Common myeloid progenitor, CD34-positive (primary cell): ENCODE results near the gene HDHD3.

Source experiments
- CTCF ChIA-PET: fragments of 350-600 bp; sonication (Branson Sonifier 250); formaldehyde crosslinking; loops from one replicate; lab custom pipeline; 2021; ENCODE audit warnings: antibody characterized with exemption; lab: Charles Lee
- POLR2A ChIA-PET: fragments of 350-600 bp; sonication (Branson Sonifier 250); formaldehyde crosslinking; loops from one replicate; lab custom pipeline; 2021; ENCODE audit warnings: antibody characterized with exemption; lab: Charles Lee
- DNase-seq, 3 donors: peaks; one replicate each; pipeline versions ENCODE4 v3.0.0 to v3.0.0-alpha.2; 2013
- H3K27ac ChIP-seq, 2 experiments: 1 replicate in 1 of 2; 2 replicates in 1 of 2; pipeline ENCODE4 v1.7.0; 2013; ENCODE audit warnings: inconsistent platforms in 2 of 2, low read length in 2 of 2, mild to moderate bottlenecking in 2 of 2, low read depth in 1 of 2, moderate library complexity in 1 of 2; ENCODE audit not compliant: severe bottlenecking in 2 of 2, insufficient read depth in 1 of 2, poor library complexity in 1 of 2
- H3K27me3 ChIP-seq, 5 experiments: replicated peaks in 2 of 5; 1 replicate in 3 of 5; 2 replicates in 2 of 5; pipeline versions ENCODE4 v1.6.1 to v1.7.0; 2013; ENCODE audit warnings: low read length in 4 of 5, mild to moderate bottlenecking in 2 of 5, moderate library complexity in 2 of 5, inconsistent platforms in 1 of 5; ENCODE audit not compliant: insufficient read depth in 5 of 5, control insufficient read depth in 4 of 5
- H3K36me3 ChIP-seq, 4 experiments: 1 replicate in 2 of 4; 2 replicates in 2 of 4; pipeline versions ENCODE4 v1.6.1 to v1.7.0; 2013; ENCODE audit warnings: low read length in 3 of 4, control low read depth in 1 of 4, mild to moderate bottlenecking in 1 of 4; ENCODE audit not compliant: control insufficient read depth in 4 of 4, insufficient read depth in 4 of 4
- H3K4me1 ChIP-seq, 4 experiments: 1 replicate in 3 of 4; 2 replicates in 1 of 4; pipeline versions ENCODE4 v1.6.1 to v1.7.1; 2013; ENCODE audit warnings: low read length in 3 of 4, mild to moderate bottlenecking in 3 of 4, control low read depth in 1 of 4, inconsistent platforms in 1 of 4, moderate library complexity in 1 of 4; ENCODE audit not compliant: control insufficient read depth in 4 of 4, insufficient read depth in 4 of 4; ENCODE audit errors: control extremely low read depth in 1 of 4
- H3K4me3 ChIP-seq, 7 experiments: 1 replicate in 4 of 7; 2 replicates in 3 of 7; pipeline versions ENCODE4 v1.5.1 to v1.7.0; 2013; ENCODE audit warnings: mild to moderate bottlenecking in 7 of 7, low read length in 6 of 7, moderate library complexity in 6 of 7, inconsistent platforms in 2 of 7, low read depth in 2 of 7, control low read depth in 1 of 7; ENCODE audit not compliant: insufficient read depth in 4 of 7, control insufficient read depth in 1 of 7; ENCODE audit errors: extremely low read depth in 1 of 7
- H3K9me3 ChIP-seq, 5 experiments: 1 replicate in 4 of 5; 2 replicates in 1 of 5; pipeline versions ENCODE4 v1.6.1 to v1.7.1; 2013; ENCODE audit warnings: low read length in 4 of 5, mild to moderate bottlenecking in 2 of 5, inconsistent platforms in 1 of 5, low read depth in 1 of 5, moderate library complexity in 1 of 5; ENCODE audit not compliant: control insufficient read depth in 4 of 5, insufficient read depth in 2 of 5; ENCODE audit errors: control extremely low read depth in 1 of 5
- WGBS: methylation state at CpG from one replicate; pipeline ENCODE4 v1.1.5; 2013; ENCODE audit not compliant: insufficient coverage; 5-methylcytosine and 5-hydroxymethylcytosine counted together

Gene HDHD3

DNA sequence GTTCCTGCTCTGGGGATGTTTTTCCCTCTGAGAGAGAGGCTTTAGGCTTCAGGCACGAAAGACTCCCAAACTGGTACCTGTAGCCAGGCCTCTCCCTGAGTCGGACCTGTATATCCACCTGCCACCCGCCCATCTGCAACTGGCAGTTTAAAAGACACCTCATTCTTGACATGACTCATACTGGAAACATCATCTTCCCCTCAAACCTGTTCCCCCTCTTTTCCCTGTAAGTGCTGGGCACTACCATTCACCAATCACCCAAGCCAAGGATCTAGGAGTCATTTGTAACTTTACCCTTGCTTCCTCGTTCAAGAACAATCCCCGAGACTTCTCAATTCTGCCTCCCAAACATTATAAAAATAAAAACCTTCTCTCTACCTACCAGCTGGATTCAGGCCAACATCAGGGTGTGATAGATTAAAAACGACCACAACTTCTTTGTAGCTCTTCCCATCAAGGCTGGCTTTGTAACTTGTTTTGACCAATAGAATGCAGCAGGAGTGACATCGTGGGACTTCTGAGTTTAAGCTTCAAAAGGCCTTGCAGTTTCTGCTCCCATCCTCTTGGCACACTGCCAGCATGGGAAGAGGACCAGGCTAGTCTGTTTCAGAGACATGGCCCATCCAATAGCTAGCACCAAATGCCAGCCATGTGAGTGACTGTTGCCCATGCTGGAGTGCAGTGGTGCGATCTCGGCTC lies 34.9 kb downstream of the HDHD3 start:
- H3K36me3 ChIP-seq: no peaks in the 10 kb centered on the region
- 67% methylated on average over 8 of the region's 9 CpGs for WGBS
- POLR2A ChIA-PET: interaction anchor here (2.5 kb wide), 1 partner anchor 8 kb away, joined by 22 read pairs; the partner anchor contains the start of gene BSPRY
- no peaks in the 10 kb centered on the region for H3K27me3 ChIP-seq
- H3K4me3 ChIP-seq: no peak overlapping the region
- DNase-seq: peak in 2 of 3 donors; percentile 68 to 75
- no peaks in the 10 kb centered on the region for H3K9me3 ChIP-seq
- H3K27ac ChIP-seq: no peak overlapping the region
- peaks cover 13 to 64% (median 50%) of the 10 kb centered on the region in 4 experiments for H3K4me1 ChIP-seq
- CTCF ChIA-PET: interaction anchor here (0.7 to 2.6 kb wide), 3 partner anchors 9 to 34 kb away, joined by 3 to 7 read pairs (median 4); partner anchors contain the start of gene HDHD3

DNA sequence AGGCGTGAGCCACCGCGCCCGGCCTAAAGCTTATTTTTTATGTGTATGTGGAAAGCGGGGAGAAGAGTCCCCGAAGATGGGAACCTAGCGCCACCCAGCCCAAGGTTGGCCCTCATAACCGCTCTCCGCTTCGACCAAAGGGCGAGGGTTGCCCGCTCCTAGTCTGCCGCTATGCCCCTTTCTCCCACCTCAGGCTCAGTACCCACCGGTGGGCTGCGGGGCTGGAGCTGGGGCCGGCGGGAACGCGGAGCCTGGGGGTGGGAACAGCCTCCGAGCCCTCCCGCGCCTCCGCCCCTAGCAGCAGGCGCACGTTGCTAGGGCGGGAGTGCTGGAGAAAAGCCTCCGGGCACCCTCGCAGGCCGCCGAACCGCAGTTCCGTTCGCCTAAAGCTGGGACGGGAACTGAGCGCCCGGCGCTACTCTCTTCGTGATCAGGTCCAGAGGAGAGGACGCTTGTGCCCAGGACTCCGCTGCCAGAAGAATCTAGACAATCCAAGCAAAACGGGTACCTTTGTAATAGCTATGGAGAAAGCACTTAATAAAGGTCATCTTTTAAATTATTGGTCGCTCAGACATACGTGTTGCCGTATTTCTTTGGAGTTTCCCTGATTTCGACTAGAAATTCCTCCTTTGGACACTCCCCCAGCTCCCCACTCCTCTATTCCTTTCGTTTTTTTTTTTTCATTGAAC lies 36.6 kb downstream of the HDHD3 start, which contains the start of gene WDR31:
Gene WDR31 (minus strand): TSS at position 265 of the 689 bp plus-strand sequence. CDS start 8,253 bp downstream, outside the sequence.
- 1% methylated on average over 31 of the region's 46 CpGs for WGBS
- POLR2A ChIA-PET: interaction anchor here (0.6 to 2.5 kb wide), 5 partner anchors 9 to 70 kb away, joined by 3 to 22 read pairs (median 5); partner anchors contain the start of genes BSPRY, CDC26, POLE3 and PRPF4
- peak within 1 kb of the TSS; percentile 61 to 78 for H3K27ac ChIP-seq
- H3K36me3 ChIP-seq: no peaks in the 10 kb centered on the region
- H3K27me3 ChIP-seq: no peaks in the 10 kb centered on the region
- peak within 1 kb of the TSS; percentile 80 to 95 (median 87) for H3K4me3 ChIP-seq
- no peaks in the 10 kb centered on the region for H3K9me3 ChIP-seq
- peak; percentile 88 to 90 (median 89) for DNase-seq
- peaks cover 13 to 57% (median 49%) of the 10 kb centered on the region in 4 experiments for H3K4me1 ChIP-seq
- CTCF ChIA-PET: interaction anchor here (0.6 to 2.6 kb wide), 12 partner anchors 10 to 249 kb away, joined by 3 to 14 read pairs (median 4); partner anchors contain the start of genes ALAD, BSPRY, CDC26 and HDHD3

DNA sequence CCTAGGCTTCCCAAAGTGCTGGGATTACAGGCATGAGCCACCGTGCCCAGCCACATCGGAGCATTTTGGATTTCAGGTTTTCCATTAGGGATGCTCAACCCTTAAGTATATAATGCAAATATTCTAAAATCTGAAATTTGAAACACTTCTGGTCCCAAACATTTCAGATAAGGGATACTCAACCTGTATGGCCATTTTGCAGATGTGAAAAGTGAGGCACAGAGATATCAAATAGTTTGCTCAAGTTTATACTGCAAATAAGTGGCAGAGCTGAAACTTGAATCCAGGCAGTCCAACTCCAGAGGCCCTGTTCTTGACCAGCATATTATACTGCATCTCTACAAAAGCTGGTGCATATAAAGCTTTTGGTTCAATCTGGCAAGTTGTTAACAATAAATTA lies 39.1 kb downstream of the HDHD3 start:
- CTCF ChIA-PET: interaction anchor here (1.2 to 2.0 kb wide), 3 partner anchors 10 to 69 kb away, joined by 4 to 7 read pairs (median 6); no protein-coding TSS in a partner anchor

GRCh38 chr9:113331780-113332179 lies 45.0 kb downstream of the HDHD3 start:
- no peaks in the 10 kb centered on the region for H3K36me3 ChIP-seq
- 100% methylated on average over 3 of the region's 4 CpGs for WGBS
- no peak overlapping the region for H3K4me3 ChIP-seq
- H3K27me3 ChIP-seq: no peaks in the 10 kb centered on the region
- H3K4me1 ChIP-seq: peaks cover 0 to 9% (median 0%) of the 10 kb centered on the region in 4 experiments
- H3K9me3 ChIP-seq: no peaks in the 10 kb centered on the region
- ChIA-PET POLR2A (no interaction called here), CTCF (no interaction called here)
- no peak for DNase-seq
- H3K27ac ChIP-seq: no peak overlapping the region

More for the DNA sequence above, 39.1 kb downstream of the HDHD3 start:
- H3K4me1 ChIP-seq: peaks cover 6 to 37% (median 29%) of the 10 kb centered on the region in 4 experiments
- no peak for DNase-seq
- no peaks in the 10 kb centered on the region for H3K36me3 ChIP-seq
- no peak overlapping the region for H3K4me3 ChIP-seq
- H3K9me3 ChIP-seq: no peaks in the 10 kb centered on the region
- H3K27me3 ChIP-seq: no peaks in the 10 kb centered on the region
- no peak overlapping the region for H3K27ac ChIP-seq
- POLR2A ChIA-PET: no interaction called here
- no CpG with 5 or more reads among the region's 2 CpGs for WGBS

DNA sequence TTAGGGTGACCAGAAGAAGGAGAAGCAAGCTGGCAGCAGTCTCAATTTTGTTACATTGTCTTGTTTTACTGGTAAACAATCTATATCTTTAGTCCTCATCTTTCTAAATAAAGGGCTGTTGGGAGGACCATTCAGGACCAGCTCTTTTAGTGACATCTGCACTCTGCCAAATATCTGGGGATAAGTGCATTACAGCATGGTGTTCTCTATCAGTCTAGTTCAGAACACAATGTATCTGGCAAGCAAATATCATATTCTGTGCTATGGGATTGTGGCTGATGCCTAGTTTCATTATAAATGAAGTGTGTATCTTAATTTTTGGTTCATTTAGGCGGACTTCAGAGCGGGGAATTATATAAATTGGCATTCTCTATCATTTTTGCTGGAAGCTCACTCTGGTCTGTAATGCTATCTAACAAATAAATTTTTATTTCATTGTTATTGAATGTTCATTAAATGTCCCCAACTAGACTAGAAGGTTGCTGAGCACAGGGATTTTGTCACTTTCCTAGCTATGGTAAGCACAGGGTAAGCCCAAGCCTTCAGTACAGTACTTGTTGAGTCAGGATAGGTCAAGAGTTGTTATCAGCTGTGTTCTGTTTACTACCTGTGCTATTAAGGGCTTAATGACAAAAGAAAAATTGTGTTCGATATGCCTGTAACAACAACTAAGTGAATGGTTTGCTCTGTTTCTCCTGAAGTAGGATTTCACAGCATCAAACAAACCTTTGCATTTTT lies 48.6 kb downstream of the HDHD3 start:
- no peak overlapping the region for H3K27ac ChIP-seq
- H3K4me1 ChIP-seq: no peaks in the 10 kb centered on the region
- ChIA-PET CTCF (interaction anchor here (1.0 to 2.1 kb wide), 5 partner anchors 10 to 328 kb away, joined by 3 to 6 read pairs (median 3); partner anchors contain the start of gene ALAD), POLR2A (interaction anchor here (0.6 kb wide), 1 partner anchor 13 kb away, joined by 3 read pairs; no protein-coding TSS in a partner anchor)
- WGBS: 100% methylated on average over 1 of the region's 3 CpGs
- H3K27me3 ChIP-seq: no peaks in the 10 kb centered on the region
- no peak overlapping the region for H3K4me3 ChIP-seq
- H3K36me3 ChIP-seq: no peaks in the 10 kb centered on the region
- DNase-seq: no peak
- no peaks in the 10 kb centered on the region for H3K9me3 ChIP-seq

DNA sequence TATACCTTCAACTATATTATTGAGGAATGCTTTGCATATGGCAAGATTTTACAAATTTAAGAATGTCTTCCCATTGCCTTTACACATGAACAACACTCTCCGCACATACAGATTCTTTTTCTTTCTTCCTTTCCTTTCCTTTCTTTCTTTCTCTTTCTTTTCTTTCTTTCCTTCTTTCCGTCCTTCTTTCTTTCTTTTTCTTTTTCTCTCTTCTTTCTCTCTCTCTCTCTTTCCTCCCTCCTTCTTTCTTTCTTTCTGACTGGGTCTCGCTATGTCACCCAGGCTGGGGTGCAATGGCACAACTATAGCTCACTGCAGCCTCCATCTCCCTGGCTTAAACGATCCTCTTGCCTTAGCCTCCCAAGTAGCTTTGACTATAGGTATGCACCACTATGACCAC lies 50.6 kb downstream of the HDHD3 start:
- WGBS: 100% methylated on average over 3 of the region's 4 CpGs
- CTCF ChIA-PET: interaction anchor here (0.6 to 1.5 kb wide), 4 partner anchors 9 to 329 kb away, joined by 3 to 4 read pairs (median 4); no protein-coding TSS in a partner anchor

More for the DNA sequence above, 50.6 kb downstream of the HDHD3 start:
- H3K27me3 ChIP-seq: no peaks in the 10 kb centered on the region
- no peaks in the 10 kb centered on the region for H3K4me1 ChIP-seq
- peaks cover 0 to 4% (median 0%) of the 10 kb centered on the region in 4 experiments for H3K36me3 ChIP-seq
- no peak for DNase-seq
- no peak overlapping the region for H3K27ac ChIP-seq
- H3K9me3 ChIP-seq: no peaks in the 10 kb centered on the region
- POLR2A ChIA-PET: no interaction called here
- H3K4me3 ChIP-seq: no peak overlapping the region
